Activated CD4-positive, alpha-beta T cell treated with anti-CD3 and anti-CD28 coated beads for 36 hours (primary cell): ENCODE results near the gene DNAJC27. TPM values are rescaled to one million over a fixed set of nuclear protein-coding genes. Genes with fewer than 3 reads are reported as not detected.

Experiments used
- ATAC-seq: fragments of 200-7000 bp; cut with Tn5 transposase; one replicate; pipeline ENCODE4 v1.10.0; 2021; ENCODE audit warnings: mild to moderate bottlenecking, moderate library complexity
- CTCF ChIA-PET: fragments of 350-600 bp; sonication (Branson Sonifier 250); formaldehyde crosslinking; loops from one replicate; lab custom pipeline; 2021; ENCODE audit warnings: antibody characterized with exemption; lab: Charles Lee
- POLR2A ChIA-PET: fragments of 350-600 bp; sonication (Branson Sonifier 250); formaldehyde crosslinking; loops from one replicate; lab custom pipeline; 2021; ENCODE audit warnings: antibody characterized with exemption, inconsistent platforms; lab: Charles Lee
- DNase-seq: peaks from one replicate; pipeline ENCODE4 v3.0.0-alpha.2; 2020
- H3K27ac Mint-ChIP-seq: one replicate; pipeline ENCODE4 v1.8.0; 2021; ENCODE audit warnings: mixed read lengths
- H3K27me3 Mint-ChIP-seq: one replicate; pipeline ENCODE4 v1.8.0; 2021; ENCODE audit warnings: mixed read lengths
- H3K36me3 Mint-ChIP-seq: one replicate; pipeline ENCODE4 v1.8.0; 2021; ENCODE audit warnings: low read depth, mixed read lengths
- H3K4me1 Mint-ChIP-seq: one replicate; pipeline ENCODE4 v1.8.0; 2021; ENCODE audit warnings: mixed read lengths
- H3K4me3 Mint-ChIP-seq: one replicate; pipeline ENCODE4 v1.8.0; 2021; ENCODE audit warnings: mild to moderate bottlenecking, moderate library complexity, mixed read lengths
- H3K9me3 Mint-ChIP-seq: one replicate; pipeline ENCODE4 v1.8.0; 2021; ENCODE audit warnings: low read depth, mixed read lengths
- intact Hi-C, 2 experiments: fragments of 100-400 bp; cut with DNase I in 1 of 2; cut with micrococcal nuclease in 1 of 2; formaldehyde crosslinking; loops; one replicate each; pipeline versions ENCODE4 v1.14.2 to v1.15.1; 2022 to 2024; cut with DNase I, micrococcal nuclease
- total RNA-seq, 2 experiments: library from RNA; stranded (reverse); gene quantifications; one replicate each; pipeline ENCODE4 v1.2.3, GENCODE V29; 2021

DNAJC27 gene
- total RNA-seq, 2 experiments from 2014 or later: 5.9 to 6.6 TPM

DNA sequence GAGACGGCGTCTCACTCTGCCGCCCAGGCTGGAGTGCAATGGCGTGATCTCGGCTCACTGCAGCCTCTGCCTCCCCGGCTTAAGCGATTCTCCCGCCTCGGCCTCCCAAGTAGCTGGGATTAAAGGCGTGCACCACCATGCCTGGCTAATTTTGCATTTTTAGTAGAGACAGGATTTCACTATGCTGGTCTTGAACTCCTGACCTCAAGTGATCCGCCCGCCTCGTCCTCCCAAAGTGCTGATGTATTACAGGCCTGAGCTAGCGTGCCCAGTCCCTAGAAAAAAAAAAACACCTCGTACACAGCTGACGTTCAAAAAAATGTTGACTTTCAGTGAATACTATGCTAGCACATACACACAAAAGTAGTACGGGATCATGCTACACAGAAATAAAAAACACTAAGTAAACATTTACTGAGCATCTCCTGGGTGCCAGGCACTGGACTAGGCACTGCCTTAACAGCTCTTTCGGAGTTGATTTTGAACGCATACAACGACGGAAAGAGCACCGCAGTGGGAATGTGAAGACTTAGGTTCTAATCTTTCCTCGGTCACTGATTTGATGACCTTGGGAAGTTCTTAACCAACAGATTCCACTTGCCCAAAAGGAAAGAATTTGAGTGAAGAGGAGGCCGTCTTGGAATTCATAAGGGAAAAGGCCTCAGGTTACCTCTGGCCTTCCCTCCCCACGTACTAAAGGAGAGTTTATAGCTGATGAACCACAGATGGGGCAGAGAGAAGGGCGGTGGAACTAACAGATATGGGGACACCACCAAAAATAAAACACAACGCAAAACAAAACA is 1.1 kb downstream of the DNAJC27 start:
- Mint-ChIP-seq H3K9me3 (no peaks in the 10 kb centered on the region), H3K27me3 (no peaks in the 10 kb centered on the region), H3K4me3 (peak overlapping the region; percentile 86), H3K36me3 (peaks cover 12% of the 10 kb centered on the region), H3K4me1 (peaks cover 17% of the 10 kb centered on the region), H3K27ac (peak overlapping the region; percentile 99)
- ATAC-seq: no peak
- peak; percentile 21 for DNase-seq
- intact Hi-C loops: loop anchor here (1.0 to 5.0 kb wide), 14 partner anchors 50 to 1272 kb away; partner anchors contain the start of genes ADCY3 (in 2 of the 2), ASXL2 (in 1 of the 2), CENPO (in 1 of the 2) and DTNB (in 1 of the 2)
- CTCF ChIA-PET: interaction anchor here (0.6 to 1.3 kb wide), 3 partner anchors 73 to 217 kb away, joined by 3 to 5 read pairs (median 3); no protein-coding TSS in a partner anchor
- POLR2A ChIA-PET: interaction anchor here (1.0 kb wide), 1 partner anchor 73 kb away, joined by 4 read pairs; no protein-coding TSS in a partner anchor

DNA sequence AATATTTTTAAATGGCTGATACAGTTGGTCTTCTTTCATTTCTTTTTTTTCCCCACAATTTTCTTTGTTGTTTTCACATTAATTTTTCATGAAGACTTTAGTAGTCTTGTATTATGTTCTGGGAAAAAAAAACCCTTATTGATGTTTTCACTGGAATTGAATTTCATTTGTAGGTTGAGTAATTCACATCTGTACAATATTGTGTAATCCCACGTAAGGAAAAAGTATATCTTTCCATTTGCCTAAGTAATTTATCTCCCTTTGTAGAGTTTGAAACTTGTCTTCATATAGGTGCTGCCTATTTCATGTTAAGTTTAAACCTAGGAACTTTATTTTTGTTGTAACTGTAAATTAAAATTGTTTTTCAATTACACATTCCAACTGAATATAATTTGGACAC is 2.0 kb downstream of the DNAJC27 start:
- no peaks in the 10 kb centered on the region for H3K9me3 Mint-ChIP-seq
- POLR2A ChIA-PET: no interaction called here
- H3K27me3 Mint-ChIP-seq: no peaks in the 10 kb centered on the region
- DNase-seq (no peak), ATAC-seq (no peak)
- no peak overlapping the region for H3K27ac Mint-ChIP-seq
- peaks cover 13% of the 10 kb centered on the region for H3K4me1 Mint-ChIP-seq
- CTCF ChIA-PET: interaction anchor here (0.6 kb wide), 1 partner anchor 74 kb away, joined by 3 read pairs; no protein-coding TSS in a partner anchor
- no peak overlapping the region for H3K4me3 Mint-ChIP-seq
- intact Hi-C loops: loop anchor here (2.0 to 5.0 kb wide), 6 partner anchors 49 to 1273 kb away; partner anchors contain the start of genes ADCY3 (in 1 of the 2), ASXL2 (in 1 of the 2), HADHA (in 1 of the 2) and HADHB (in 1 of the 2)
- peaks cover 12% of the 10 kb centered on the region for H3K36me3 Mint-ChIP-seq

DNA sequence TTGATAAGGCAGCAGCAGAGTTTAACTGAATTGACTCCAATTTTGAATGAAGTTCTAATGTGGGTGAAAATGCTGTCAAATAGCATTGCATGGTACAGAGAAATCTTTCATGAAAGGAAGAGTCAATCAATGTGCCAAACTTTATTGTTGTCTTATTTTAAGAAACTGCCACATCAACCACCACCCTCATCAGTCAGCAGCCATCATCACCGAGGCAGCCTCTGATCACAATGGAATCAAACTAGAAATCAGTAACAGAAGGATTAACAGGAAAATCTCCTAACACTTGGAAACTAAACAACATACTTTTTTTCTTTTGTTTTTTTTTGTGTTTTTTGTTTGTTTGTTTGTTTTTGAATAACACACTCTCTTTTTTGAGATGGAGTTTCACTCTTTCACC is 9.9 kb downstream of the DNAJC27 start:
- Mint-ChIP-seq H3K9me3 (no peaks in the 10 kb centered on the region), H3K27ac (no peak overlapping the region), H3K27me3 (no peaks in the 10 kb centered on the region), H3K4me1 (peaks cover 12% of the 10 kb centered on the region), H3K4me3 (no peak overlapping the region), H3K36me3 (peaks cover 55% of the 10 kb centered on the region)
- no peak for ATAC-seq
- intact Hi-C loops: no loop called here
- ChIA-PET CTCF (interaction anchor here (2.2 kb wide), 1 partner anchor 14 kb away, joined by 8 read pairs; no protein-coding TSS in a partner anchor), POLR2A (no interaction called here)
- DNase-seq: no peak

DNA sequence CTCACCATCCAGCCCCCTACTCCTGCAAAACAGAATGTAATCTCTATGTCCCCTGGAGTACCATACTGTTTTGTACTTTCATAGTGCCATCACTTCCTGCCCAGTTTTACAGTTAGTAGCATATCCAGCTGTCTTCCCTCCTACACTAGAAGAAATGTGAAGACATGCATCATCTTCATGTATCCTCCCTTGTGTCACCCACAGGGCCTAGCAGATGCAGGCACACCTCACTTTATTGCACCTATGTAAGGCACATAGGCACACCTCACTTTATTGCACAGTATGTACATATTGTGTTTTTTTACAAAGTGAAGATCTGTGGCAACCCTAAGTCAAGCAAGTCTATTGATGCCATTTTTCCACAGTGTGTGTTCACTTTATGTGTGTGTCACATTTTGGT is 12.0 kb downstream of the DNAJC27 start:
- peak; percentile 58 for ATAC-seq
- CTCF ChIA-PET: interaction anchor here (3.1 kb wide), 1 partner anchor 16 kb away, joined by 16 read pairs; no protein-coding TSS in a partner anchor

DNA sequence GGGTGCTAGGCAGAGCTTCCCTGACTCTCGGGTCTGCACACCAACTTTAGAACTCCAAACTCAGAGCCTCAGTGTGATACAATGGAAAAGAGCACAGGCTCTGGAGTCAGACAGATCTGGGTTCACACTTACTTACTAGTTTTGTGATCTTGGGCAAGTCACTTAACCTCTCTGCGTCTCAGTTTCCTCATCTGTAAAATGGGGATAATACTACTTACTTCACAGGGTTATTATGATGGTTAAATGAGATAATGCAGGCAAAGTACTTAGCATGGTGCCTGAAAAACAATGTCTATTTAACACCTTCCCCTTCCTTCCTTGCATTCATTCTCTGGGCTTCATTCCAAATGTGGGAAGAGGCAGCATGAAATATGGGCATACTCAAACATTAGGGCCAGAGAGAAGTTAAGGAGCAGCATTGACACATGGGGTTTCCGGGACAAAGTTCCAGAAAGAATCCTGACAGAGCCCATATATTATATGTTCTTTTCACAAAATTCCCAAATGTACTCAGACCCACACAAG is 13.3 kb downstream of the DNAJC27 start:
- no peaks in the 10 kb centered on the region for H3K27me3 Mint-ChIP-seq
- H3K9me3 Mint-ChIP-seq: peaks cover 7% of the 10 kb centered on the region
- no peak overlapping the region for H3K4me3 Mint-ChIP-seq
- DNase-seq (no peak), ATAC-seq (no peak)
- peaks cover 12% of the 10 kb centered on the region for H3K4me1 Mint-ChIP-seq
- H3K36me3 Mint-ChIP-seq: peaks cover 69% of the 10 kb centered on the region
- intact Hi-C loops: no loop called here
- POLR2A ChIA-PET: no interaction called here
- CTCF ChIA-PET: interaction anchor here (3.1 kb wide), 1 partner anchor 17 kb away, joined by 16 read pairs; no protein-coding TSS in a partner anchor
- no peak overlapping the region for H3K27ac Mint-ChIP-seq

More for the DNA sequence above, 12.0 kb downstream of the DNAJC27 start:
- Mint-ChIP-seq H3K36me3 (peaks cover 66% of the 10 kb centered on the region), H3K4me1 (peaks cover 12% of the 10 kb centered on the region), H3K27ac (no peak overlapping the region), H3K9me3 (peaks cover 7% of the 10 kb centered on the region), H3K27me3 (no peaks in the 10 kb centered on the region), H3K4me3 (no peak overlapping the region)
- DNase-seq: no peak
- POLR2A ChIA-PET: no interaction called here
- intact Hi-C loops: no loop called here

DNA sequence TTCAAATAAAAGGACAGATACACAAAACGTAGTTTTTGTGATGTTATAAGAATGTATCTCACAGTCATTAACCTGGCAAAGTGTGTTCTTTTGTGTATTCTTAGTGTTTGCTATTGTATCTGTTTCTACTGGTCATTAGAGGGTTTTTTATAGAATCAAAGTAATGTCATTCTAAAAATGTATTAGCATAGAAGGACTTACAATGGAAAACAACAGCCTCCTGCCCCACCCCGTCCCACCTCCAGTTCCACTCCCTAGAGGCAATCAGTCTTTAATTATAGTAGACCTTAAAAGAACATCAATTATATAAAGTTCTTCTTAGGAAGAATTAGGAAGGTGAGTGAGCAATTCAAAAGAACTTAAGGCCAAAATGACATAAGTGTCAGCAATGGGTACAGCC is 13.8 kb downstream of the DNAJC27 start:
- Mint-ChIP-seq H3K27me3 (no peaks in the 10 kb centered on the region), H3K27ac (no peak overlapping the region), H3K4me1 (peaks cover 12% of the 10 kb centered on the region), H3K4me3 (no peak overlapping the region), H3K36me3 (peaks cover 68% of the 10 kb centered on the region), H3K9me3 (peaks cover 7% of the 10 kb centered on the region)
- DNase-seq: no peak
- ChIA-PET CTCF (interaction anchor here (0.7 to 1.1 kb wide), 2 partner anchors 18 to 944 kb away, joined by 3 to 4 read pairs; no protein-coding TSS in a partner anchor), POLR2A (interaction anchor here (0.7 kb wide), 1 partner anchor 170 kb away, joined by 3 read pairs; no protein-coding TSS in a partner anchor)
- intact Hi-C loops: no loop called here
- no peak for ATAC-seq

DNA sequence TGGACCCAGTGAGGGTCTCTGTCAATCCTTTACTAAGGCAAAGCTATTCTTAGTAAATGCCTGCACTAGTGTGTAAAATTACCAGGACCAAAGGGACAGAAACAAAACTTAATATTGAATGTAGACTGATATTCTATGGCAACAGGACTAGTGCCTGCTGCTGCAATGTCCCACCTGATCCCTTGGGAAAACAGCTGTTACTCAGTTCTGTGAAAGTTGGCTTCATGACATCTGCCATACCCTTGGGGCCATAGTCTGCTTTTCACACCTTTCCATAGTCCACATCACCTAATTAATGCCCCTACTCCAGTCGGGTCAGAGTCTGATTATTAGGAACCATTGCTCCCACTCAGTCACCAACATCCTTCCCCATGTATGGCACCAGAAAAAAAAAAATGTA is 14.5 kb downstream of the DNAJC27 start:
- Mint-ChIP-seq H3K4me1 (peaks cover 12% of the 10 kb centered on the region), H3K27me3 (no peaks in the 10 kb centered on the region), H3K36me3 (peaks cover 66% of the 10 kb centered on the region), H3K9me3 (peaks cover 7% of the 10 kb centered on the region), H3K4me3 (no peak overlapping the region), H3K27ac (no peak overlapping the region)
- no peak for DNase-seq
- no peak for ATAC-seq
- ChIA-PET CTCF (interaction anchor here (0.7 to 1.1 kb wide), 2 partner anchors 18 to 945 kb away, joined by 3 to 4 read pairs; no protein-coding TSS in a partner anchor), POLR2A (interaction anchor here (0.7 kb wide), 1 partner anchor 171 kb away, joined by 3 read pairs; no protein-coding TSS in a partner anchor)
- intact Hi-C loops: no loop called here

DNA sequence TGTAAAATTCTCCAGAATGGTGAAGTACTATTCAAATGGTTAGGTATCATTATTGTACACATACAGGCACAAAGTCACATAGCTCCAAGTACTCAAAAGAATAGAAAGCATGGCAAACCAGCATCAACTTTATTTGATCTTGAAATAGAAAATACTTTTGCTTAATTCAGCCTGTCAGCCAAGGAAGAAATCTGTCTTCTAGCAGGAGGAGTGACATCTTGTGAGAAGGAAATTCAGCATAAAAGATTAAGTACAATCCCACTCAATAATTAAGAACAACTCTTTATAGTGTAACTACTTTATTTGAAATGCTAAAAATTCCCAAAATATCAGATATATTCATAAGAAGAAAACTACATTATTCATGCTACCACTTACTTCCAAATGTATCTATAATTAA is 15.8 kb downstream of the DNAJC27 start:
- Mint-ChIP-seq H3K27ac (no peak overlapping the region), H3K27me3 (no peaks in the 10 kb centered on the region), H3K36me3 (peaks cover 74% of the 10 kb centered on the region), H3K4me1 (peaks cover 12% of the 10 kb centered on the region), H3K9me3 (peaks cover 7% of the 10 kb centered on the region), H3K4me3 (no peak overlapping the region)
- intact Hi-C loops: no loop called here
- CTCF ChIA-PET: interaction anchor here (0.6 kb wide), 1 partner anchor 545 kb away, joined by 3 read pairs; no protein-coding TSS in a partner anchor
- no peak for DNase-seq
- ATAC-seq: no peak
- POLR2A ChIA-PET: no interaction called here

DNA sequence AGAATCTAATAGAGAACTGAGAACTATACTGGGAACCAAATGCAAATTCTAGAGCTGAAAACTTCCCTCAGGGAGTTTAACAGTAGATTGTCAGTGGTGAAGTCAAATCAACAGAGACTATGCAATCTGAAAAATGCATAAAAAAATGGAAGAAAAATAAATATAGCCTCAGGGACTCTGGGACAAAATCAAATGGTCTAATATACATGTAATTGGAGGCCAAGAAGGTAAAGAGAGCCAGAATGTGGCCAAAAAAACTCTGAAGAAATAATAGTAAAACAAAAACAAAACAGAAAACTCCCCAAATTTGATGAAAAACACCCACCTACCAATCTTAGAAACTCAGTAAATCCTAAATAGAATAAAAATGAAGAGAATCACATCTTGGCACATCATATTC is 16.5 kb downstream of the DNAJC27 start:
- intact Hi-C loops: no loop called here
- Mint-ChIP-seq H3K4me3 (no peak overlapping the region), H3K9me3 (peaks cover 7% of the 10 kb centered on the region), H3K27me3 (no peaks in the 10 kb centered on the region), H3K4me1 (peaks cover 7% of the 10 kb centered on the region), H3K36me3 (peaks cover 70% of the 10 kb centered on the region), H3K27ac (no peak overlapping the region)
- ATAC-seq (no peak), DNase-seq (no peak)
- ChIA-PET CTCF (interaction anchor here (0.6 to 1.4 kb wide), 2 partner anchors 20 to 545 kb away, joined by 3 read pairs; no protein-coding TSS in a partner anchor), POLR2A (no interaction called here)

DNA sequence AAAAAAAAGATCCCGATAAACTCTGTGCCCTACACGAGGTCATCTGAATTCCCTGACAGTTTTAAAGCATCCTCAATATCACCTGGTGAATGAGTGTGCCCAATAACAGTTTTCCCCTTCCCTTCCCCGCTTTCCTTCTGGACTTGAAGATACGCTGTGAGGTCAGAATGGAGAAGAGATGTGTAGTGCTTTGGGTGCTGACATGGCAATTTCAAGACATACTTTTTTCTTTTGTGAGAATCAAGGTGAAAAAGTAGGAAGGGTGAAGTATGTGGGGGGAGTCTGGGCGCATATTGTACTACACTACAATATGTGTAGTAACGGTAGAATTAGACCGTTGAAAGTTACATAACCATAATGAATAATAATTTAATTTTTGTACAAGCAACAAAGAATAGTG is 21.7 kb downstream of the DNAJC27 start:
- intact Hi-C loops: no loop called here
- POLR2A ChIA-PET: no interaction called here
- Mint-ChIP-seq H3K27me3 (no peaks in the 10 kb centered on the region), H3K36me3 (peaks cover 43% of the 10 kb centered on the region), H3K4me1 (no peaks in the 10 kb centered on the region), H3K9me3 (no peaks in the 10 kb centered on the region), H3K27ac (no peak overlapping the region), H3K4me3 (no peak overlapping the region)
- CTCF ChIA-PET: no interaction called here
- DNase-seq: no peak
- ATAC-seq: no peak

DNA sequence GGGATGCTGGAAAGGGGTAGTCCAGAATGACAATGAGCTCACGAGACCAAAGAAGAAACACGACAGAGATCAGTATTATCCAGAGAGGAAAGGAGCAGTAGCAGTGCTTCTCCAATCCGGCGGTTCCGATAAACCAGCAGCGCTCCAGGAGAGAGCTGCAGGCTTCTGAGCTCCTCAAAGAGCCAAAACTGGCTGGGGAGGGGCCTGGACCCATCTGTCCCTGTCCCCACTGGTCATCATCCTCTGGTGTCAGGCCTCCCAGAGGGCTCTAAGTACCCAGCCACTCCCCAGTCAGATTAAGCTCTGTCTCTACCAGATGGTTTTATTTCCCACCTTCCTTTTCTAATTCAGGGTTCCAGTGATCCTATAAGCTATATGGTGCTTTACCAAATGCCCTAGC is 23.2 kb downstream of the DNAJC27 start:
- H3K4me3 Mint-ChIP-seq: no peak overlapping the region
- CTCF ChIA-PET: no interaction called here
- no peaks in the 10 kb centered on the region for H3K9me3 Mint-ChIP-seq
- peaks cover 30% of the 10 kb centered on the region for H3K36me3 Mint-ChIP-seq
- intact Hi-C loops: no loop called here
- no peaks in the 10 kb centered on the region for H3K27me3 Mint-ChIP-seq
- DNase-seq (no peak), ATAC-seq (no peak)
- H3K4me1 Mint-ChIP-seq: no peaks in the 10 kb centered on the region
- POLR2A ChIA-PET: interaction anchor here (0.7 kb wide), 1 partner anchor 599 kb away, joined by 4 read pairs; no protein-coding TSS in a partner anchor
- H3K27ac Mint-ChIP-seq: peak overlapping the region; percentile 26
